HG03342 (cell line): ENCODE data around the gene RXRA.
"Not testable (repeated sequence)": the region's sequence is repeated elsewhere in the genome, so short reads cannot be mapped to it uniquely, and the experiment has no call there.

Source experiments
- ATAC-seq: cut with Tn5 transposase; IDR thresholded peaks from one replicate; pipeline ENCODE4 v1.9.1; 2021; ENCODE audit warnings: mild to moderate bottlenecking, moderate library complexity; ENCODE audit not compliant: unreplicated experiment

RXRA gene

DNA sequence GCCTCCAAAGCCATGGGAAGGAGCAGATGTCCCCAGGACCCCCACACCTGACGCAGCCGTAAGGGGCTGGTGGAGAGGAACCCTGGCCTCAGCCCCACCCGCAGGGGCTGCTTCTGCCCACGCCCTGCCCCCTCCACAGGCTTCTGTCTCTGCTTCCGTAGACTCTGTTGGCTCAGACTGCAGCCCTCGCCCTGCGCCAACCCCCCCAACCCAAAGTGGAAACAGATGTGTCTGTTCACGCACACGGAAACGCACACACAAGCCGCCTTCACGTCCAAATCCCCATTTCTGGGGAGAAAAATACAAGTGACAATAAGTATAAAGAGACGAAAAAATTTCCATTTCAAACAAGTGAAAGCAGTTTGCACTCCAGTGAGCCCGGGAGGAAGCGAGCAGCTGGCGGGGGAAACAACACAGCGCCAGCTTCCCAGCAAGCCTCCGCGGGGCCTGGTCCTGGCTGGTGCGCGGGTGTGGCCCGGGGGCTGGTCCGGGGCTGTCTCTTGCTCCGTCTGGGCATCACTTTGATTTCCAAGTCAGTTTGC lies 32.6 kb upstream of the RXRA start:
- ATAC-seq = no peak

DNA sequence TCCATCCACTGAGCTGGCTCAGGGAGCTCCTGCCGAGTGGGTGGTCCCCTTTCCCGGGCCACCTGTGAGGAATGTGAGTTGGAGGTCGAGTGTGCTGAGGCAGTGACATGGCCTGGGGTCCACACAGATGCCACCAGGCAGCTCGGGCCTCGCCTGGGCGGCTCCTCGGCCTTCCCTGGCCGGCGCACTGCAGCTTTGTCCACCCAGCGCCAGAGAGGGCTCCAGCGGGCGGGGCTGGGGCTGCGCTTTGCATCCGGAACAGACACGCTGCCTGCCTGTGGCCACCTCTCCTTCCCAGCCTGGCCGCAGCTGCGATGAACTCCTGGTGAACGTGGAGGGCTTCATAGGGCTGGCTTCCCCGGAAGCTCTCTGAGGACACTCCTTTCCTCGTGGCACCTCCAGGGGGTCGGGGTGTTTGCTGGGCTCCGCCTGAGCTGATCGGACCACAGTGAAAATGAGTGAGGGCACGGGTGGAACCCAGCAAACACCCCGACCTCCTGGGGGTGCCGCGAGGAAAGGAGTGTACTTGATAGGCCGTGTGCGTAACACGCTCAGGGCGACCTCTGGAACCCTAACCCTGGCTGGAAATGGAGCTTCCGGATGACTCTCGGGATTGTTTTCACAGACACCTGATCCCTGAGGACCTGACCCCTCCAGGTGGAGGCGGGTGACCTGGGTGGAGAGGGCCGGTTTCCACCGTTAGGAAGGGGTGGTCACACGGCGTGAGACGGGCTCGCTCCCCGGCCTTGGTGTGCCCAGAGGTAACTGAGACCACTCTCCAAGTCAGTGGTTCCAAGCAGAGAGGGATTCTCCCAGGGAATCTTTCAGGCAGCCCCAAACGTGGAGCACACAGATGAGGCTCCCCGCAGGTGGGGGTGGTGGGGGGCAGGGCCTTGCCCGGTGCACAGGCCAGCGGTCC lies 31.8 kb upstream of the RXRA start:
- ATAC-seq = no peak

DNA sequence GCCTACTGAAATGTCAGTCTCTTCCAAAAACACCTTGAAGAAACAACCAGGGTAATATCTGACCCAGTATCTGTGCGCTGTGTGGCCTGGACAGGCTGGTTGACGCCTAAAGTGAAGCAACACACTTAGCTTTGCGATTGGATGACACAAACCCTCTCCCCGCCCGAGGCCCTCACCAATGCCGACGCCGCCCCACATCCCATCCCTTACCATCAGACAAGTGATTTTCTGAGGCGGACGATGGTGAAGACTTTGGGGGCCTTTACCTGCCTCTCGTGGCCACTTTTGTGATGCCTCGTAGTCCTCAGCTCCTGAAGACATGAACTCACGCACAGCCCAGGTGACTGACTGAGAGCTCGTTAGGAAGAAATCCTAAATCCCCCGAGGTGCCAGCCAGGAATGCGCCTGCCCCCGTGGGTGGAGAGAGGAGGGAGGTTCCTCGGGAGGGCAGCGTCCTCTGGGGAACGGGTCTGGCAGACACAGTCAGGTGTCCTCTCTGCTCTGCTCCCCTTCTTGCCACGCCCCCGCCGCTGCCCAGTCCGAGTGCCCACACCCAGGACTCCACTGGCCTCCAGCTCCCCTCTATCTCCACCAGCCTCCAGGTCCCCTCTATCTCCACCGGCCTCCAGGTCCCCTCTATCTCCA lies 31.0 kb upstream of the RXRA start:
- ATAC-seq = no peak

DNA sequence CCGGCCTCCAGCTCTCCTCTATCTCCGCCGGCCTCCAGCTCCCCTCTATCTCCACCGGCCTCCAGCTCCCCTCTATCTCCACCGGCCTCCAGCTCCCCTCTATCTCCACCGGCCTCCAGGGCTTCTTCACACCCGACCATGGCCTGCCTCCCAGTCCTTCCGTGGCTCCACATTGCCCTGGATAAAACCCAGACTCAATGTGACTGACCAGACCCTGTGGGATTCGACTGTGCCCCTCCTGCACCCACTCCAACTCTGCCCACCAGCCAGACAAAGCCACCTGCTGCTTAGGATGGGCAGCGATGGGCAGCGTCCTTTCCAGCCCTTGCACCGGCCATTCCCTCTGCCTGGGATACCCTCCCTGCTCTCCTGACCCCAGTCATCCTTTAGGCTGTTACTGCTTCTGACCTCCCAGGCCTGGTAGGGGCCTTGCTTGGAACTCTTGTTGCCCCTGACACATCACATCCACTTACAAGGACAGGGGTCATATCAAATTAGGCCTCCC lies 30.5 kb upstream of the RXRA start:
- no peak for ATAC-seq

DNA sequence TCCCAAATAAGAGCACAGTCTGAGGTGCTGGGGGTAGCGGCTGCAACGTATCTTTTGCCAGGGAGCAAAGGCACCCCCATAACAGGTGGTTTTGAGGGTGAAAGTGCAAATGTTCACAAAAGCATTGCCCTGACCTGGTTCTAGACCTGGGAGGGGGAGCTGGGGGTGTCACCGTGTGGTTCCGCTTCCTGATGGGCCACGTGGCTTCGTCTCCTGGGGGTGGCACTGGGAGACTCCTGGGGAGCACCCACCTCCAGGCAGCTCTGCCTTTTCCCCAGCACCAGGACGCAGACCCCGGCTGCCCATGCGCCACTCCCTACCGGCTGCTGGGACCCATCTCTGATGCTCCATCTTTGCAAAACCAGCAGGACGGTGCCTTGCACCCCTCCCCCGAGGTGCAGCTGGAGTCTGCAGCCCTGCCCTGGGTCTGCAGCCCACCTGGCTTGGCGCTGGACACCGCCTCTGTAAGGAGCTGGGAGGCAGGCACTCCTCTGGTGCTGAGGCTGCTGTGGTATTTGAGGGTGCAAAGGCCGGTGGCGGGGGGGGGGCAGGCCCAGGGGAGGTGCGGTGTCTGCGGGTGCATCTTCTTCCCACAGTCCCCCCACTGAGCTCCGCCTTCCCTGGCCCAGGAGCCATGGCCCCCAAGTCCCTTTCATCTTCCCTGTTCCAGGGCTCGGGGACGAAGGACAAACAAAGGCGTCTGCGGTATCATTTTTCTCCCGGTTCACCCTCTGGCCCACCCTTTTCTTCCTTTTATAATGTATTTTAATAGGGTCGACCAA lies 29.8 kb upstream of the RXRA start:
- no peak for ATAC-seq

DNA sequence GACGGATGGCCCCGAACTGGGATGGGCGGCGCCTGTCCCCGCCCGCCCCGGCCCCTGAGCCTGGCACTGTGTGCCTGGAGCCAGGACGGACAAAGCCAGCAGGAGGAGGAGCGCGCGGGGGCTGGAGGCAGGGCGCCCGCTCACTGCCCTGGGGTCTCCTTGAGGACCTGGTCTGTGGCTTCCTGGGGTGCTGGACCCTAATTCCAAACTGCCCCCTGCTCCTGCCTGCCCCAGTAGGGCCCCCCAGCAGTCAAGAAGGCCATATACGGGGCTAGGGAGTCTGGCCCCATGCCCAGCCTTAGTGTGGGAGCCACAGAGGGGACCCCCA lies 29.2 kb upstream of the RXRA start:
- no peak for ATAC-seq

DNA sequence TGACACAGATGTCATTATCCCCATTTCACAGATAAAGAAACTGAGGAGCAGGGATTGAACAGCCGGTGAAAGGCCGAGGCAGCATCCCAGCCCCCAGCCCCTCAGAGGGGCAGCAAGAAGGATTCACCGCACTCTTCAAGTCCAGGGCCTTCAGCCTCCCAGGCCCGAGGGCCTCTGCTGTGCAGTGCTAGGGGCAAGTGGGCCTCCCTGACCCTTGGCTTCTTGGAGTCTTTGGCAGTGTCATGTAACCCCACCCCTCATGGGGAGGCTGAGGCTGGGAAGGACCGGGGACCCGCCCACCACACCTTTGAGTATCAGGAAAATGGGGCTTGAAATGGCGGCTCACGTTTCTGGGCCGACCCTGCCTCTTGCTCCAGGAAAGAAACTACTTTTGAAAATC lies 28.7 kb upstream of the RXRA start:
- ATAC-seq = no peak

DNA sequence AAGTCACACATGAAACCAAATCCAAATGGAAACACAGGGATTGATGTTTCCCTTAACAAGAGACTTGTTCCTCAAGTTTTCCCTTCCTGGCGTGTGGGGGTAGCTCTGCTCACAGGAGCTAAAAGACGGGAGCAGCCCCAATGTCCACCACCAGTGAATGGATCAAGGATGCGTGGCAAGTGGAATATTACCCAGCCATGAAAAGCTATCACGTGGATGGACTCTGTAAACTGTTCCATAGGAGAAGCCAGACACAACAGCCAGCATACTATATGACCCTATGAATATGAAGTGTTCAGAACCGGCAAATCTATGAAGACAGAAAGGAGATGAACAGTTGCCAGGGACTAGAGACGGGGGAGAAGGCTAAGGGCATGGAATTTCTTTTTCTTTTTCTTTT lies 28.3 kb upstream of the RXRA start:
- no peak for ATAC-seq

DNA sequence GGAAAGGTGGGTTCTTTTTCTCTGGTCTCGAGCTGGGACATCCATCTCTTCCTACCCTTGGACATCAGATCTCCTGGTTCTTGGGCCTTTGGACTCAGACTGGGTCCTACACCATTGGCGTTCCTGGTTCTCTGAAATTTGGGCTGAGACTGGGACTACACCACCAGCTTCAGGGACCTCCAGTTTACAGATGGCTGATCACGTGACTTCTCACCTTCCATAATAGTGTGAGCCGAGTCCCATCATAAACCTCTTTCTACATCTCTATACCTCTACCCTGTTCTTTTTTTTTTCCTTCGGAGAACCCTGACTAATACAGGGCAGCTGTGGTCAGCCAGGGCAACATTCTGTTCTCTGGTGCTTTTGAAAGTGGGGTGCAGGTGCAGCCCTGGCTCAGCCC lies 27.2 kb upstream of the RXRA start:
- ATAC-seq = no peak

DNA sequence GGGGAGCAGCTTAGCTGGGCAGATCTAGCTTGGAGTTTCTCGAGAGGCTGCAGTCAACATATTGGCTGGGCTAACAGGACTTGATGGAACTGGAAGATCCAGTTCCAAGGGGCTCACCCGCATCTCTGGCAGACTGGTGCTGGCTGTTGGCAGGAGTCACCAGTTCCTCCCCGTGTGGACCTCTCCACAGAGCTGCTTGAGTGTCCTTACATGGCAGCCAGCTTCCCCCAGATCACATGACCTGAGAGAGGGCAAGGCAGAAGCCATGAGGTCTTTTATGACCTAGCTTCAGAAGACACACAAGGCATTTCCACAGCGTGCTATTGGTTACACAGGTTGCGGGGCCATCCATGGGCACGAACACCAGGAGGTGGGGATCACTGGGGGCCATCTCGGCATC lies 26.4 kb upstream of the RXRA start:
- ATAC-seq = no peak

DNA sequence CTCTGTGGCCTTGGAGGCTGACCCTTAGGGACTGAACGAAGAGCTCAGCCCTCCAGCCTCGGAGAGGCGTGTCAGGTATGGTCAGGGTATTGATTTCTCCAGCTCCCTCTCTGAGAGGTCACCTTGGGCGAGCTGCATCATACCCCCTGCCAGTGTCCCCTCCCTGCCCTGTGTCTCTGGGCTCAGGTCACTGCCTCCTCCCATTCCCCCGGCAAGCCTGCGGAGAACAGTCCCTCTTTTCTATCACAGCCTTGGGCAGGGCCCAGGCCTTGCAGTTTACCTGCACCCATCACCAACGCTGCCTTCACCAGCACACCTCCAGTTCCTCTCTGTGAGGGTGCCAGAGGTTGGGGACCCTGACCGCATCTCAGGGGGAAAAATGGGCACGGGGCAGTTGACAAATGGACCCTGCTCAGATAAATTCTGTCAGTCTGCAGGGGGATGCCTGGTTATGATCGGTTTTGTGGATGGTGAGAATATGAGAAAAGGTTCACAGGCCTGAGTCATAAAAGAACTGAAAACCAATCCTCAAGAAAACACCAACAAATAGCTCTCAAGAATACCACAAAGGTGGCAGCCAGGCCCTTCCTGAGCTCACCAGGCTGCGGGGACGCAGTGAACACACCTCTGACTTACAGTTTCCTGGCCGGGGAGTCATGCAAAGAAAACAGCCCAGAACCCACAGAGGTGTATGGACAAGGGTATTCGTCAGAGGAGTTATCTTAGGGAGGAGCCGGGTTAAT lies 24.7 kb upstream of the RXRA start:
- no peak for ATAC-seq

DNA sequence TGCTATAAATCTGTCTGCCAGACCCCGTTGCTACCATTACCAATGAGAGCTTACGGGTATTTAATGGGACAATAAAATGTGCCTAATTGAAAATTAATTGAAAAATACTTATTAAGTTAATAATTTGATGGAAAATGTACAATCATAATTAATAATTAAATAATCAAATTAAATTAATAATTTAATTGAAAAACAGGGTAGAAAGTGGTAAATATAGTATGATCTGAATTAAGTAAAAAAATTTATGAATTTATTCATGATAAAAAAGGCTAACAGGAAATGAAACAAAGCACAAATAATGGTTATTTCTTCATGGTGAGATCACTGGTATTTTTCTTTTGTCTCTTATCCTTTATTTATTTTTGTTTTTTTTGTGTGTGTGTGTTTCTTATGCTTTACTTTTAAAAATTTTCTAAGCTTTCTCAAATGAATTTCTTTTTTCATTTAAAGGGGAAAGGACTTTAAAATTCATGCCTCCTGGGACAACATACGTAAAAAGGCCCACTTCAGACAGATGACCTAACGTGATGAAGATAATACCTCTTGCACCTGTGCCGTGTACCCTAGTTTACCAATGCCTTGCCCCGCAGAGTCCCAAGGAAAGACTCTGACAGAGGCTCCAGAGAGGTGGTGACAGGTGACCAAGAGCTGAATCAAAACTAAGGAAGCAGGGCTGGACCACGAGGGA lies 24.0 kb upstream of the RXRA start:
- ATAC-seq = no peak

DNA sequence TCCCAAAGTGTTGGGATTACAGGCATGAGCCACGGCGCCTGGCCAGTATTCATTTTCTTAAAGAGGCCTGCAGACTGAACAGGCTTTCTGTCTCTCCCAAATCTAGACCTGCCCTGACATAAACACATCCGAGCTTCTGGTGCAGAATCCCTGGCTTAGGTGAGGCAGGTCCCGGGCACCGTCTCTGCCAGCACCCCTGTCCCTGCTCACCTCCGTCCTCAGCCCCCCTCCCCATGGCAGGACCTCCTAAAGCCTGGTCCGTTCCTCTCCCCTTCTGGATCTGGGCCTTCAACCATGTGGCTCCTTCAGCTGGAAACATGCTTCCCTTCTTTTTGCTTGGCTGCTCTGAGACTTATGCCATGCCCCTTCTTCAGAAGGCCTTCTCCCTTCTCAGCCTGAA lies 22.7 kb upstream of the RXRA start:
- ATAC-seq = no peak

DNA sequence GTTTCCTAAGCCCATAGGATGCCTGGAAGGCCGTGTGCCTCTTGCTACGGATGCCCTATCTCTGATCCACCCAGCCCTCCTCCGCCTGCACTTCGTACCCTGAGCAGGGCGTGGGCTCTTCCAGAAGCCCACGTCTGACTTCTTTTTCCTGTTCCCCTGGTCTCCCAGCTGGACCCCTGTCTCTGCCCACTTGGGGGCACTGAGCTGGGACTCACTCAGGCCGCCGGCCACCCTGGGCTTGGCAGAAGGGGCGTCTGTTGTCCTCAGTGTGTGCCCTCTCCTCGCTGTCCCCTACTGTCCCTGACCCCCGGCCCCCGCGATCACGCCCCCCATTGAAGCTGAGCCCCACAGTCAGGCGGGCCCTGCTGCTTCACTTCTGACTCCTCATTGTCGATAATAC lies 22.0 kb upstream of the RXRA start:
- no peak for ATAC-seq

DNA sequence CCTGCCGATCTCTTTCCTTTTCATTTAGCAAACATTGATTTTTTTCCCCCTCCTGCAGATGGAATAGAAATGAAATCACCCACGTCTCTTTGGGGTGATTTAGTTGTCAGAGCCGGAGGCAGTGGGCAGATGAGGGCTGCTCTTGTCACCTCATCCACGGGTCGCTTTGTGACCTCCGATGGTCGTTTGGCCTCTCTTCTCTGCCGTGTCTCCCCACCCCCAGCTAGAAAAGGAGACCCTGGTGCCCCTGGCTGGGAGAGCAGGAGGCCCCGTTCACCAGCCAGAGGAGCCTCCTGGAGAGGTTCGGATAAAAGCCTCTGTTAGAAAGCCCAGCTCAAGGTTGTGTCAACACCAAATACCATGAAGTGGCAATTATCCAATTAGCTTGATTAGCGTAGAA lies 21.6 kb upstream of the RXRA start:
- ATAC-seq = no peak

DNA sequence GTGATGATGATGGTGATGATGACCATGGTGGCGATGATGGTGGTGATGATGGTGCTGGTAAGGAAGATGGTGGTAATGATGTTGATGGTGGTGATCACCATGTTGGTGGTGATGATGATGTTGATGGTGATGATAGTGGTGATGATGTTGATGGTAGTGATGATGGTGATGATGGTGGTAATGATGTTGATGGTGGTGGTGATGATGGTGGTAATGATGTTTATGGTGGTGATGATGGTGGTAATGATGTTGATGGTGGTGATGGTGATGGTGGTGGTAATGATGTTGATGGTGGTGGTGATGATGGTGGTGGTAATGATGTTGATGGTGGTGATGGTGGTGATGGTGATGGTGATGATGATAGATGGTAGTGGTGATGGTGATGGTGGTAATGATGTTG lies 20.7 kb upstream of the RXRA start:
- ATAC-seq = no peak

DNA sequence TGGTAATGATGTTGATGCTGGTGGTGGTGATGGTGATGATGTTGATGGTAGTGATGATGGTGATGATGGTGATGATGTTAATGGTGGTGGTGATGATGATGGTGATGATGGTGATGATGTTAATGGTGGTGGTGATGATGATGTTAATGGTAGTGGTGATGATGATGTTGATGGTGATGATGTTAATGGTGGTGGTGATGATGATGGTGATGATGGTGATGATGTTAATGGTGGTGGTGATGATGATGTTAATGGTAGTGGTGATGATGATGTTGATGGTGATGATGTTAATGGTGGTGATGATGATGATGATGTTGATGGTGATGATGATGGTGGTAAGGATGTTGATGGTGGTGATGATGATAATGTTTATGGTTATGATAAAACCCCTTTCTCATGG lies 20.2 kb upstream of the RXRA start:
- ATAC-seq = not testable (repeated sequence)

DNA sequence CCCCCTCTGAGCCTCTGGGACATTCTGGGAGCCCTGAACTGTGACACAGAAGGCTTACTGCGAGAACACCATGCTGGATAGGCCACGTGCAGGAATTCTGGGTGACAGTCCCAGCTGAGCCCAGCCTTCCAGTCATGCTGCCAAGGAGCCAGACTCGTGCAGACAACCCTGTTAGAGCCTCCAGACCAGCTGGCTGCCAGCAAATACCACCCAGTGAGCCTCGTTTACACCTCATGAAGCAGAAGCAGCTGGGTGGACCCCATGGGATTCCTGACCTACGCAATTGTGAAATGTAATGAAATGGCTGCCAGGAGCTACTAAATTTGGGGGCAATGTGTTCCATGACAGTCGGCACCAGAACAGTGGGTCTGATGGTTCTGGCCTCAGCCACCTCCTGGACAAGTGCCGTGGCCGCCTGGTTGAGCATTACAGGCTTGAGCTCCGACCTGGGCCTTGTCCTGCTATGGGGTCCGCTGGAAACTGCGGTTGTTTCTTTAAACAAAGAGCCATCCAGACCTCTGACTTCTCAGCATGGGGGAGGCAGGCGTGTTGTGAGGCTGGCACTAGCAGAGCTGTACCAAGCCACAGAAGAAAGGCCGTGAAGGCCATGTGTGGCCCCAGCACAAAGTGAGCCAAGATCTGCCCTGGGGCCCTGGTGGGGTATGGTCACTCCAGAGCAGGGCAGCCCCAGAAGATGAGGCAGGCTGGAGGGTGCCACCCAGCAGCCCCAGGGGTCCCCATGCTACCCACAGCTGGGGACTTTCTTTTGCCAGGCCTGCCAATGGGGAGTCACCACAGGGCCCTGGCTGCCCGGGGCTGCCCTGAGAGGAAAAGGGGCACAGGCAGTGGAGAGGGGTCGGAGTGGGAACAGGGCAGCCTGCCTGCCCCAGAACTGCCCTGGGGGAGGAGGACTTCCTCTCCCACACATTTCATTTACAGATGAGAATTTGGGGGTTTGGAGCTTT lies 19.3 kb upstream of the RXRA start:
- ATAC-seq = no peak
